HG02571 (cell line): ENCODE measurements around the gene B4GALNT4.
"Not testable (repeated sequence)": the region's sequence is repeated elsewhere in the genome, so short reads cannot be mapped to it uniquely, and the experiment has no call there.

Experiments
- ATAC-seq: cut with Tn5 transposase; IDR thresholded peaks from one replicate; pipeline ENCODE4 v1.9.1; 2021; ENCODE audit warnings: mild to moderate bottlenecking, moderate library complexity; ENCODE audit not compliant: unreplicated experiment

Gene B4GALNT4

GRCh38 chr11:357582-357981 is 11.7 kb upstream of the B4GALNT4 start:
- no peak for ATAC-seq

- ATAC-seq = no peak
Measured at GRCh38 chr11:358129-358800, 11.0 kb upstream of the B4GALNT4 start.

GRCh38 chr11:359181-359714 is 10.1 kb upstream of the B4GALNT4 start:
- no peak for ATAC-seq

- no peak for ATAC-seq
Measured at GRCh38 chr11:360326-361280, 8.7 kb upstream of the B4GALNT4 start.

- no peak for ATAC-seq
Measured at GRCh38 chr11:362642-363442, 6.5 kb upstream of the B4GALNT4 start.

GRCh38 chr11:363443-363805 is 5.9 kb upstream of the B4GALNT4 start:
- ATAC-seq = not testable (repeated sequence)

- no peak for ATAC-seq
Measured at GRCh38 chr11:363948-364761, 5.1 kb upstream of the B4GALNT4 start.

- no peak for ATAC-seq
Measured at GRCh38 chr11:364991-365725, 4.1 kb upstream of the B4GALNT4 start.

- no peak for ATAC-seq
Measured at GRCh38 chr11:365831-366230, 3.5 kb upstream of the B4GALNT4 start.

- no peak for ATAC-seq
Measured at GRCh38 chr11:367956-368413, 1.3 kb upstream of the B4GALNT4 start.

- ATAC-seq = no peak
Measured at GRCh38 chr11:368414-369335, 624 bp upstream of the B4GALNT4 start.

- no peak for ATAC-seq
Measured at GRCh38 chr11:370070-370941, 1.0 kb downstream of the B4GALNT4 start.

- no peak for ATAC-seq
Measured at GRCh38 chr11:371051-371450, 1.8 kb downstream of the B4GALNT4 start.

- ATAC-seq = no peak
Measured at GRCh38 chr11:371716-372590, 2.7 kb downstream of the B4GALNT4 start.

- no peak for ATAC-seq
Measured at GRCh38 chr11:372809-373715, 3.8 kb downstream of the B4GALNT4 start.
